Right lobe of liver (tissue), 4 donors: ENCODE results near the gene MSANTD3.

Experiments
- POLR2A ChIP-seq: fragments of 450-650 bp; IDR thresholded peaks from one replicate; pipeline ENCODE4 v1.6.1; 2017; ENCODE audit warnings: antibody characterized with exemption, mild to moderate bottlenecking
- TF ChIP-seq, protein P1 (sequence below), 4 donors: fragments of 200-600 bp in 3 of 4; fragments of 450-650 bp in 1 of 4; IDR thresholded peaks; one replicate each; pipeline versions ENCODE4 v1.5.1 to v1.8.0; 2016 to 2022; ENCODE audit warnings: antibody characterized with exemption in 4 of 4, mild to moderate bottlenecking in 2 of 4
- donor health status: DM: no; HTN: no; CAD: no.
- donor health status: DM: no; HTN: no; CAD: no.
- donor health status: DM: no; HTN: yes; CAD: no.

DNA sequence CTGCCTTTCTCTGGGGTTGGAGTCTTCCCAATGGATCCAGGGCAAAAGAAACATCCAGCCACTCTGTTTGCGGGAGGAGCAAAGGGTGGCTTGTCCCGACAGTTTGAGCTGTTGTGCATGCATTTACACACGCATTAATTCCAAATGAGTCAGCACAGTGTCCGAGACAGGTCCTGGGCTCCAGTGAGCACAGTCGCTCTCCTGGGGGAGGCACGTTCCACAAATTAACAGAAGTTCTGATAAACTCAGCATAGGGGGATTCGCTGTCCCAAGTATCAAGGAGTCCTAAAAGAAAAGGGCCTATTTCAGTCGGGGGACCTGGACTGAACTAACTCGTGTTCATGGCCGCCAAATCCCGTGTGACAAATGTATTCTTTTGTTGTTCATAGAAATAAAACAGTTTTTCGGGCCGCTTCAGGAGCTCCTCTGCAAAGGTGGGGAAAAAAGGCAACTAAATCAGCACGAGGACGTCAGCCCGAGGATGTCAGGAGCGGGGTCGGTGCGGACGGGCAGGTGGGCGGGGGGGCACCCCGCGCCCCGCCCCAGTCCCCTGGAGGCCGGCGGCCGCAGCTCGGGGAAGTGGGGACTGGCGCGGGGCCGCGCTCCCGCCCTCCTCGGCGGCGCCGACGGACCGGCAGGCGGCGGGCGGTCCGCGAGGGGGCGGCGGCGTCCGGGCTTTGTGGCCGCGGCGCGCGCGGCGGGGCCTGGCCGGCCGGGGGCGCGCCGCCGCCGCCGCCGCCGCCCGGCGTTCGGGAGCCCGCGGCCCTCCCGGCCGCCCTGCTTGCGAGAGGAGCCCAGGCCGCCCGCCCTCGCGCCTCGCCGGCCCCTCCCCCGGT is at the start of gene MSANTD3:
- TF ChIP-seq, protein P1, sequence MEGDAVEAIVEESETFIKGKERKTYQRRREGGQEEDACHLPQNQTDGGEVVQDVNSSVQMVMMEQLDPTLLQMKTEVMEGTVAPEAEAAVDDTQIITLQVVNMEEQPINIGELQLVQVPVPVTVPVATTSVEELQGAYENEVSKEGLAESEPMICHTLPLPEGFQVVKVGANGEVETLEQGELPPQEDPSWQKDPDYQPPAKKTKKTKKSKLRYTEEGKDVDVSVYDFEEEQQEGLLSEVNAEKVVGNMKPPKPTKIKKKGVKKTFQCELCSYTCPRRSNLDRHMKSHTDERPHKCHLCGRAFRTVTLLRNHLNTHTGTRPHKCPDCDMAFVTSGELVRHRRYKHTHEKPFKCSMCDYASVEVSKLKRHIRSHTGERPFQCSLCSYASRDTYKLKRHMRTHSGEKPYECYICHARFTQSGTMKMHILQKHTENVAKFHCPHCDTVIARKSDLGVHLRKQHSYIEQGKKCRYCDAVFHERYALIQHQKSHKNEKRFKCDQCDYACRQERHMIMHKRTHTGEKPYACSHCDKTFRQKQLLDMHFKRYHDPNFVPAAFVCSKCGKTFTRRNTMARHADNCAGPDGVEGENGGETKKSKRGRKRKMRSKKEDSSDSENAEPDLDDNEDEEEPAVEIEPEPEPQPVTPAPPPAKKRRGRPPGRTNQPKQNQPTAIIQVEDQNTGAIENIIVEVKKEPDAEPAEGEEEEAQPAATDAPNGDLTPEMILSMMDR (IDR thresholded peaks at IDR 0.05): peak in 2 of 4 donors; percentile 22 to 37
- peak; percentile 82 for TF ChIP-seq POLR2A
